Stomach smooth muscle (tissue), 2 donors: ENCODE measurements around the gene PRDM7.

Experiments
- H3K27ac ChIP-seq: one replicate; pipeline ENCODE4 v1.7.0; 2013; ENCODE audit warnings: mild to moderate bottlenecking, low read length, inconsistent platforms
- H3K27me3 ChIP-seq, 2 donors: one replicate each; pipeline ENCODE4 v1.7.0; 2013; ENCODE audit warnings: low read length in 2 of 2; ENCODE audit not compliant: insufficient read depth in 2 of 2, control insufficient read depth in 1 of 2
- H3K36me3 ChIP-seq, 2 donors: one replicate each; pipeline ENCODE4 v1.7.0; 2013; ENCODE audit warnings: low read length in 2 of 2; ENCODE audit not compliant: control insufficient read depth in 2 of 2, insufficient read depth in 2 of 2
- H3K4me1 ChIP-seq: one replicate; pipeline ENCODE4 v1.7.0; 2013; ENCODE audit warnings: low read length; ENCODE audit not compliant: control insufficient read depth, insufficient read depth
- H3K4me3 ChIP-seq, 2 donors: one replicate each; pipeline ENCODE4 v1.7.0; 2013; ENCODE audit warnings: low read length in 2 of 2
- H3K9ac ChIP-seq, 2 donors: one replicate each; pipeline ENCODE4 v1.7.0; 2013; ENCODE audit warnings: low read length in 2 of 2, mild to moderate bottlenecking in 1 of 2
- H3K9me3 ChIP-seq, 2 donors: one replicate each; pipeline ENCODE4 v1.7.0; 2013; ENCODE audit warnings: low read length in 2 of 2; ENCODE audit not compliant: control insufficient read depth in 2 of 2
- donor health status: healthy.
- donor health status: Pancreatic carcinoma.

The PRDM7 gene

GRCh38 chr16:90022209-90023077 is 54.7 kb downstream of the PRDM7 start:
- Histone ChIP-seq H3K9ac (peak overlapping the region; percentile 86 to 94), H3K4me1 (peaks cover 25% of the 10 kb centered on the region), H3K27ac (peak overlapping the region; percentile 53), H3K4me3 (peak overlapping the region; percentile 83 to 90), H3K36me3 (no peaks in the 10 kb centered on the region), H3K27me3 (no peaks in the 10 kb centered on the region), H3K9me3 (no peaks in the 10 kb centered on the region)

GRCh38 chr16:90020838-90021382 is 56.2 kb downstream of the PRDM7 start:
- Histone ChIP-seq H3K9ac (no peak overlapping the region), H3K4me3 (no peak overlapping the region), H3K9me3 (no peaks in the 10 kb centered on the region), H3K4me1 (peaks cover 25% of the 10 kb centered on the region), H3K27ac (no peak overlapping the region), H3K36me3 (no peaks in the 10 kb centered on the region), H3K27me3 (no peaks in the 10 kb centered on the region)

GRCh38 chr16:90020260-90020837 is 56.8 kb downstream of the PRDM7 start:
- no peaks in the 10 kb centered on the region for H3K27me3 ChIP-seq

GRCh38 chr16:90019543-90020259 is 57.4 kb downstream of the PRDM7 start:
- no peaks in the 10 kb centered on the region for H3K36me3 ChIP-seq
- no peaks in the 10 kb centered on the region for H3K27me3 ChIP-seq
- peaks cover 25% of the 10 kb centered on the region for H3K4me1 ChIP-seq
- no peaks in the 10 kb centered on the region for H3K9me3 ChIP-seq
- H3K9ac ChIP-seq, result peak overlapping the region in 1 of 2 donors; percentile 48
- peak overlapping the region; percentile 36 to 69 for H3K4me3 ChIP-seq
- no peak overlapping the region for H3K27ac ChIP-seq

More at GRCh38 chr16:90020260-90020837, 56.8 kb downstream of the PRDM7 start:
- H3K27ac ChIP-seq, result no peak overlapping the region
- peaks cover 25% of the 10 kb centered on the region for H3K4me1 ChIP-seq
- no peaks in the 10 kb centered on the region for H3K36me3 ChIP-seq
- H3K9ac ChIP-seq, result no peak overlapping the region
- H3K9me3 ChIP-seq, result no peaks in the 10 kb centered on the region
- peak overlapping the region; percentile 36 to 69 for H3K4me3 ChIP-seq

GRCh38 chr16:90018652-90019542 is 58.2 kb downstream of the PRDM7 start, which contains the start of gene DBNDD1:
TSS of gene DBNDD1 (minus strand) at chr16:90019456. CDS start at chr16:90019341, 115 bp downstream.
- H3K36me3 ChIP-seq, result no peaks in the 10 kb centered on the region
- no peaks in the 10 kb centered on the region for H3K9me3 ChIP-seq
- H3K27me3 ChIP-seq, result no peaks in the 10 kb centered on the region
- peak within 1 kb of the TSS; percentile 46 to 69 for H3K4me3 ChIP-seq
- H3K4me1 ChIP-seq, result peaks cover 25% of the 10 kb centered on the region
- H3K9ac ChIP-seq, result peak within 1 kb of the TSS in 1 of 2 donors; percentile 48
- no peak within 1 kb of the TSS for H3K27ac ChIP-seq

- Histone ChIP-seq H3K36me3 (no peaks in the 10 kb centered on the region), H3K27ac (no peak overlapping the region), H3K9ac (no peak overlapping the region), H3K27me3 (no peaks in the 10 kb centered on the region), H3K4me3 (peak overlapping the region; percentile 46 to 69), H3K4me1 (peaks cover 23% of the 10 kb centered on the region), H3K9me3 (no peaks in the 10 kb centered on the region)
These were observed 58.9 kb downstream of the PRDM7 start for GRCh38 chr16:90018297-90018651.

- Histone ChIP-seq H3K27me3 (no peaks in the 10 kb centered on the region), H3K36me3 (no peaks in the 10 kb centered on the region), H3K4me1 (peaks cover 11% of the 10 kb centered on the region), H3K9me3 (no peaks in the 10 kb centered on the region), H3K27ac (no peak overlapping the region), H3K9ac (no peak overlapping the region), H3K4me3 (no peak overlapping the region)
These were observed 60.7 kb downstream of the PRDM7 start for GRCh38 chr16:90016339-90016950.

GRCh38 chr16:90015586-90016338 is 61.4 kb downstream of the PRDM7 start:
- H3K36me3 ChIP-seq, result no peaks in the 10 kb centered on the region
- peaks cover 11% of the 10 kb centered on the region for H3K4me1 ChIP-seq
- no peaks in the 10 kb centered on the region for H3K27me3 ChIP-seq
- no peak overlapping the region for H3K9ac ChIP-seq
- H3K4me3 ChIP-seq, result no peak overlapping the region
- H3K9me3 ChIP-seq, result no peaks in the 10 kb centered on the region
- no peak overlapping the region for H3K27ac ChIP-seq

- Histone ChIP-seq H3K27ac (no peak overlapping the region), H3K9me3 (no peaks in the 10 kb centered on the region), H3K4me1 (no peaks in the 10 kb centered on the region), H3K4me3 (no peak overlapping the region), H3K27me3 (no peaks in the 10 kb centered on the region), H3K36me3 (no peaks in the 10 kb centered on the region), H3K9ac (no peak overlapping the region)
These were observed 64.0 kb downstream of the PRDM7 start for GRCh38 chr16:90012991-90013745.
